NCI-H774 (cell line): ENCODE measurements around the gene MYZAP.
A peak's percentile ranks its signal among the peaks of the same experiment; 100 is the strongest.

Source experiments
- DNase-seq: peaks from one replicate; lab custom pipeline; 2025; lab: John Stamatoyannopoulos, UW

The MYZAP gene, protein sequence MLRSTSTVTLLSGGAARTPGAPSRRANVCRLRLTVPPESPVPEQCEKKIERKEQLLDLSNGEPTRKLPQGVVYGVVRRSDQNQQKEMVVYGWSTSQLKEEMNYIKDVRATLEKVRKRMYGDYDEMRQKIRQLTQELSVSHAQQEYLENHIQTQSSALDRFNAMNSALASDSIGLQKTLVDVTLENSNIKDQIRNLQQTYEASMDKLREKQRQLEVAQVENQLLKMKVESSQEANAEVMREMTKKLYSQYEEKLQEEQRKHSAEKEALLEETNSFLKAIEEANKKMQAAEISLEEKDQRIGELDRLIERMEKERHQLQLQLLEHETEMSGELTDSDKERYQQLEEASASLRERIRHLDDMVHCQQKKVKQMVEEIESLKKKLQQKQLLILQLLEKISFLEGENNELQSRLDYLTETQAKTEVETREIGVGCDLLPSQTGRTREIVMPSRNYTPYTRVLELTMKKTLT

DNA sequence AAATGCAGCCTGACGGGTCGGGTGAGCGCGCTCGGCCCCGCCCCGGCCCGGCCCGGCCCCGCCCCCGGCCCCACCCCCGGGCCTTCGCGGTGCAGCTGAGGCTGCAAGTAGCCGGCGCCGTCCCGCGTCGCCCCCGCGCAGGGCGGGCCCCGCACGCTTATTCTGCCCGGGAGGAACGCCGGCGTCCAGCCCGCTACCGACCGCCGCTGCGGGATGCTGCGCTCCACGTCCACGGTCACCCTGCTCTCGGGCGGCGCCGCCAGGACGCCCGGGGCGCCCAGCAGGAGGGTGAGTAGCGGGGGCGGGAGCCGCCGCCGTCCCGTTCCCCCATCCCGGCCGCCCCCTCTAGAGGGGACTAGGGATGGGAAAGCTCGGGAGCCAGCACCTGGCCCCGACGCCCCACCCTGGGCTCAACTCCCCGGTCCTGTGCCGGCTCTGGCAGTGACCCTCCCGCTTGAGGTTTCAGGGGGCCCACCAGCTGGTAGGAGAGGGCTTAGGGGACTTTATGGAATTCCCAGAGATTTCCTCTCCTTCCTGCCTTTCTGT, at the start of gene MYZAP:
Gene MYZAP, plus strand, starts transcription at position 83 of the 546 bp plus-strand sequence. Its CDS starts 131 bp downstream, at position 214.
- DNase-seq, result peak; percentile 9

DNA sequence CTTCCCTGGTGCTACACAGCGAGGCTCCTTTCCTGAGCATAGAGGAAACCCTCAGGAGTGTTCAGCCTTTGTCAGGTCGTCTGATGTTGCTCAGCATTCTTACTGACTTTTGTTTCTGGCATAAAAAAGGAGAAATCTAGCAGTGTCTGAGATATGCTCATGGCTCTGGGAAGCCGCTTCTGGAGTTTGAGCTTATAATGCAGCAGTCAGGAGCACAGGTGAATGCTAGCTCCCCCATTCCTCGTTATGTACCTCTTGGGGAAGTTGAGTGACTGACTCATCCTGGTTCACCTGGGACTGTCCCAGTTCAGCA, 49.2 kb upstream of the MYZAP start:
- DNase-seq, result no peak

DNA sequence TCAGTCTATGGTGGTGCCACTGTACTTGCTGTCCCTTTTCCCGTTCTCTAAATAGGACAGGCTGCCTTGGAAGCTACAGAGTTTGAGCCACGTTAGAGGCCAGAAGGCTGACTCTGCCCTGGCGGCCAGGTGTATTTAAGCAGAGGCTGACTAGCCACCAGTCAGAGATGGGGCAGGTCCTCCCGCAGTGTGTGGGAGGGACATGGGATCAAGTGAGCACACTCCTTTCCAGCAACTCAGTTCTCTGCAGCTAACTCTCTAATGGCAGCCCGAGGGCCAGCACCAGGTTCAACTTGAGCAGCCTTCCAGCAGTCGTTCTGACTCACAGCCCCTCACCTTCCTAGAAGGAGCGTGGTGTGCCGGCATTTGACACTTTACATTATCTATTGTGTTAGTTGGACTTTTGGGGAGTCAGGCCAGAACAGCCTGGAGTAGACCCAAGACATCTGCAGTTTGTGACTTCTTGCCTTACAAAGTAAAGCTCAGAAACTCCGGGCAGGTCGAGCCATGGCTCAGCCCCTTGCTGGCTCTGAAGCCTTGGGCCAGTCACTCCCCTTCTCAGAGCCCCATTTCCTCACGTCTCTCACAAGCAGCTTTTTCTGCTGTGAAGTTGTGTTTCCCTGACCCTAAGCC, 46.7 kb upstream of the MYZAP start:
- DNase-seq, result no peak

DNA sequence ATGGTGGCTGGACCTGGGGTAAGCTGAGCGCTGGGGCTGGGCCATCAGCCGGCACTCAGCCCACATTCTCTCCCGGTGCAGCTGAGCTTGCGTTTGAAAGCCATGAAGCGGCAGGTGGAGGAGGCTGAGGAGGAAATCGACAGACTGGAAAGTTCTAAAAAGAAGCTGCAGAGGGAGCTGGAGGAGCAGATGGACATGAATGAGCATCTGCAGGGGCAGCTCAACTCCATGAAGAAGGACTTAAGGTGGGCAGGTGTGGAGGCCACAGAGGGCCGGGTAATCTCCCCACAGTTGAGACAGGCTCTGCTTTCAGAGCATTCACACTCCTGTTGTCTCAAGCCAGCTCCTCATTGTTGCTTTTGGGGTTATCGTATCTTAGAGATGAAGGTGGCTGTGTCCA, 45.7 kb upstream of the MYZAP start:
- DNase-seq, result no peak

DNA sequence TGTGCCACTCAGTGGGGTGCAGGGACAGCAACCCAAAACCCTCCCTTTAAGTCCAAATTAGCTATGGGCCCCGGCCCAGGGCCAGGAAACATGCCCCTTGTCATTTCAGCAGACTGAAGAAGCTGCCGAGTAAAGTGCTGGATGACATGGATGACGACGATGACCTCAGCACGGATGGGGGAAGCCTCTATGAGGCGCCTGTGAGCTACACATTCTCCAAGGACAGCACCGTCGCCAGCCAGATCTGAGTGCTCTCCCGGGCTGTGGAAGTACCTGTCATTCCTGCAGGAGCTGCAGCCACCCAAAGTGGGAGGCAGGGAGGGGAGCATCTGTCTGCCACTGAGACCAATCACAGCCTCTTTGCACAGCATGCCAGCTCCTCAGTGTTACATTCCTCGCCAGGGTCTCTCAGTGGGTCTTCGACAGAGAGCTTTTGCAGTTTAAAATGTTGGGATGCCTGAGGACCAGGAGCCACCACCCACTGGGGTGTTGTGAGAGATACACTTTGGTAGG, 44.4 kb upstream of the MYZAP start:
- no peak for DNase-seq

DNA sequence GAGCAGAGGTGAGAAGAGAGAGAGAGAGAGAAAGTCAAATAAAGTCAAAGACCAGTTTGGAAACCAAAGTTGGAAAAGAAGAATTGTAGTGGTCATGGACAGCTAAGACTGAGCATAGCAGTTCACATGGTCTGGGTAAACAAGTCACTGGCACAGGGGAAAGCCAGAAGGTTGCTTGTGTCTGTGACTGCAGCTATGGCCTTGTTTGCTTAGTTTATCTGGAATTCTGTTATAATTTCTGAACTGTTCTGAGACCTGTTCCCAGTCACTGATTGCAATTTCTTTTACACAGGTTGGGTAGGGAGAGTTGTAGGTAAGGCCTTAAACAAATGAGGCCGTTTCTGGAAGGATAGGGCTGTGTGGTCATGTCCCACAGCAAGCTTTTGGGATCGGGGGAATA, 43.4 kb upstream of the MYZAP start:
- no peak for DNase-seq

DNA sequence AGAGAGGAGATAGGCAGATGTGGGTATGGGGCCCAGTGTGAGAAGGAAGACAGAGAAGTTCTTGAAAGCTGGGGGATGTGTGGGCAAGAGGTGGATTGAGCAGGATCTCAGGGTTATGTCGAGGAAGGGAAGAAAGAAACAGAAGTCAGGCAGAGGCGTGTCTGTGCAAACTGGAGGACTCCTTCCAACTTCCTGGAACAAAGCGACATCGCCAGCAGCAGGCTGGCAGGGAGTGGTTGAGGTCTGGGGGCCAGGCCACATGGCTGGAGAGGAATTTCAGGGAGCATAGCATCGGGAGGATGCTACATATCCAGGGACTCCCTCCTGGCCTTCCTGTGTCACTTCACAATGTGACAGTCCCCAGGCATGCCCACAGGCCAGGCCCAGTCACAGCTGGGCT, 42.9 kb upstream of the MYZAP start:
- DNase-seq, result no peak

DNA sequence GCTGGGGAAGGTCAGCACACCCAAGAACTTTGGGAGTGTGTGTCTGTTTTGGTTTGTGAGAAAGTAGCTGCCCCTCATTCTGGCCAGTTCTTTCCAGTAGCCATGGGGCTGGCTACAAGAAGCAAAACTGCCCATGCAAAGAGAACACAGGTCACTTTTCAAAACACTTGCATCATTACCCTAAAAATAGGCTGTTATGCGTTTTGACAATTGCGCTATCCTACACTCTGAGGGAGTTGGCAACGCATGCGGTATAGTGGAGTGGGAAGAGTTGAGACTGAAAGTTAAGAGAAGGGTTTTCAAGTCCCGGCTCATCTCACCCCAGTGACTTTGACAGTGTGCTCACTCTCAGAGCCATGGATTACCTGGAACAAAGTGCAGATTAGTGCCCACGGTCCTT, 41.8 kb upstream of the MYZAP start:
- no peak for DNase-seq

DNA sequence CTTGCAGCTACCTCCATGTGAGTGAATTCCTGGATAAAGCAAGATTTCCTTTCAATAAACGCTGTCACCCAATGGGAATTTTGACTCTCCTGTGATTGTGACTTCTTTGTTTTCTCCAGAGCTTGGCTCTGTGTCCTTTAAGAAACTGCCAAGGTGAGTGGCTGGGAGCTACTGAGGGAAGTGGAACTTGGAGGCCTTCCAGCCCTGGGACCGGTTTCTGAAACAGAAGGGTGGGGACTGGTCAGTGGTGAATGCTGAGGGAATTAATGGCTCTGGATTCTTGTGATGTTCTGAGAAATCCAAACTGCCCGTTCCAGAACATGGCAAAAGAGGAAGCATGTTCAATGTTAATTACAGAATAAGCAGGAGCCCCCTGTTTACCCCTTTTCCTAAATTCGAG, 41.1 kb upstream of the MYZAP start:
- no peak for DNase-seq

DNA sequence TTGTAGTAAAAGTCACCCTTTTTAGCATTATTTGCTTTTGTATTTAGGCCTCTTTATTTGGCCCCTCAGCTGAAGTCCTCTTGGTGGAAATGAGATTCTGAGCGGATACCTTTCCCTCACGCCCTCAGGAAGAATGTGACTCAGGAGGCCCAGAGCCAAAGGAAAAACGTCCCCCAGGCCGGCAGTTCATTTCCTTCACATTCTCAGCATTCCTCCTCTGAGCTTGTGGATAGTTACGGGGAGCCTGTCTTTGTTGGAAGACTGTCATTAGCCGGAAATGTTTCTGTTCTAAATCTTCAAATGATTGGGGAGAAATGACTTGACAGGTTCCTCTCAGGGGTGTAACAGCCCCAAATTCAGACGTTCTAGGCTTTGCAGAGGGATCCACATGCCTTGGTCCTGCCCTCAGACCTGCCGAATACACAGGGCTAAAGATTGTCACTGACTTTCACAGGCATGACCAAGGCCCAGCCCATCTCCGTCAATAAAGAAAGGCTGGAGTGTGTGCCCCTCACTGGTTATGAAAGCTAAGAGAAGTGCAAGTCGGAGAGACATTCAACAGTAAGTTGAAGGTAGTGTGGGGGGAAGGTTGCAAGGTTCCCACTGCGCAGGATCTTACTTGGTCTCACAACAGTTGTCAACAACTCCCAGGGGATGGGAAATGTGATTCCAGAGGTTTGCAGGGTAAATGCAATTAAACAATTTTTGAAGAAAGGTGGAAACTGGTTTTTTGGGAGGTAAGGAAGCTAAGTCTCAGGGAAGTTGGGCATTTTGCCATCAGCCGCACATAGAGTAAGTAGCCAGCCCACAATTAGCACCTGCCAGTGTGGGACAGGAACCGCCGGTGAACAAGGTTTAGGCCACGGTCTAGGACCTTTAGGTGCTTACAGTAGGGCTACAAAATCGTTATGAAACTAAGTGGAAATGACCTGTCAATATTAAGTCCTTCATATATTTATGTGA, 39.7 kb upstream of the MYZAP start:
- no peak for DNase-seq

DNA sequence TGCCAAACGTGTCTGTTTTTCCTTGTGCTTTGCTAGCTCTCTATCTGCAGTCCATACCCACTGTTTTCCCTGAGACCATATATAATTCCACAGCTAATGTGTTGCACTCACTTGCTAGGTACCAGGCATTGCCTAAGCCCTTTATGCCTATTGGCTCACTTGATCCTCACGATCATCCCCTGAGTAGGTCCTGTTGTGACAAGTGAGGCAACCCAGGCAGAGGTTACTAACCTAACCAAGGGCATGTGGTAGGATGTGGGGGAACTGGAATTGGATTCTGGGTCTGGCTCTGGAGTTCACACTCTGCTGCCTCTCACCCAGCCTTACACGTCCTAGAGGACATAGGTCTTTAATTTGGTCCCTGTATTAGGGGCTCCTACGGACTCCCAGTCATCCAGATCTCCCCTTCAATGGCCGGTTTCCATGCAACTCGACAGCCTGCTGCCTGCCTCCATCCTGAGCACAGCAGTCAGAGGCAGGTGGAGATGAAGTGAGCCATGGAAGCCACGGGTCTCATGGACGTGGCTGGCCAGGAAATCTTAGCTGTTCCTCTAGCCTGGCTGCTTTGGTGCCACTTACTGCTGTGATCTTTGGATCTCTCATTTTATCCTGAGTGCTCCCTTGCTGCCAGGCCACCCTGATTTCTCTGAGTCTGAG, 38.9 kb upstream of the MYZAP start:
- no peak for DNase-seq

DNA sequence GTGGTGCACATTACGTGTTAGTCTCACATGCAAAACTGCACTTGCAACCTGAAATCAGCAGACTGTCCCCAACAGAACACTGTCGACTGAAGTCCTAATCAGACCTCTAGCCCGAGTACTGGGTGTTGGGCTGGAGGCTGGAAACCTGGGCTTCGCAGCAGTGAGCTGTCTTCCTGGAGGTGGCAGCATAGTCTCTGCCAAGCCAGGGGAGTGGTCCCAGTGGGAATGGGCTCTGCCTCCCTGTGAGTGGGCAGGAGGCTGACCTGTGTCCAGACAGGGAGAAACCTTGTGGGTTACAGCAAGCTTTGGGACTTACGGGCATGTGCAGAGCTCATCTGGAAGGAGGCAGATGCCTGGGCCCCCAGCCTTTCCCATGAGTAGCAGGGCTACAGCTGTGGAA, 38.2 kb upstream of the MYZAP start:
- DNase-seq, result no peak

DNA sequence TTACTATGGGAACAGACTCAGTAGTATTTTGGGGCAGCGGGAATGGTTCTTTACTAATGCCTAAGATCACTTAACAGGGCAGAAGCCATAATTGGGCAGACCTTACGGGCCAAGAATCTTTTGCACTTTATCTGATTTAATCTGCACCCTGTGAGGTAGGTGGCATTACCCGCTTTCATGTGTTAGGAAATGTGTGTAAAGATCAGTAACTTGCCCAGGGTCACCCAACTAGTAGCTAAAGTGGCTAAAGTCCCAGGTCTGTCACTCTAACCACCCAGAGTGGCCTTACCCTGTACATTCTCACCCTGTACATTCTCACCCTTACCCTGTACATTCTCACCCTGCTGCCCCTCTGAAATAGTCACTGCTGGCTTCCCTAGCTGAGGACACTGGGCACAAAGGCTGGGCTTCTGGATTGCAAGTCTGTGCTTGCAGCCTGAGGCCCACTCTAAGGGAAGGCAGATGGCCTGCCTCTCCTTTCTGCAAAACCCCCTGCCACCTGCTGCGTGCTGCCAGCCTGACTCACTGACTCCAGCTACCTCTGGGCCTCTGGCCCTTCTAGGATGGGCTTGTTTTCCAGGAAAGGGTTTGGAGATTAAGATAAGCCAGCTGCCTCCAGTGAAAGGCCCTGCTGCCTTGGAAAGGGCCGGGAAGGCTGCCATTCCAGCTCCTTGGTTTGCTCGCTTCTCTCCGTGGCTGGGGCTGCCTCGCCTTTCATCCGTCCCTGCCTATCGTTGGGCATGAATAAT, 37.5 kb upstream of the MYZAP start:
- DNase-seq, result no peak

DNA sequence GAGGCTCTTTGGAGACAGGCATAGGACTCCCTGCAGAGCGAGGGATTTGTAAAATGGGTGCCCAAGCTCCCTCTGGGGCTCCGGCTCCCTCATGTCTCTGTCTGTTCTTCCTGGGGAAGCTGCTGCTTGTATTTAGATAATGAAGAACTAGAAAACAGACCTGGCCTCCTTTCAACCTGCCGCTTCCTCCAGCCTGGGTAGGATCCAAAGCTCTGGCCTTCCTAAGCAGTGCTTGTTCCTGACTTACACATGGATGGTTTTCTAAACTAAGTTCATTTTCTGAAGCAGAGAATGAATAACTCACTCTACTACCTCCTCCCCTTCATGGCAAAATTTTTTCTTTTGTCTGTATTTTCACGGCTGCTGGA, 36.9 kb upstream of the MYZAP start:
- no peak for DNase-seq

DNA sequence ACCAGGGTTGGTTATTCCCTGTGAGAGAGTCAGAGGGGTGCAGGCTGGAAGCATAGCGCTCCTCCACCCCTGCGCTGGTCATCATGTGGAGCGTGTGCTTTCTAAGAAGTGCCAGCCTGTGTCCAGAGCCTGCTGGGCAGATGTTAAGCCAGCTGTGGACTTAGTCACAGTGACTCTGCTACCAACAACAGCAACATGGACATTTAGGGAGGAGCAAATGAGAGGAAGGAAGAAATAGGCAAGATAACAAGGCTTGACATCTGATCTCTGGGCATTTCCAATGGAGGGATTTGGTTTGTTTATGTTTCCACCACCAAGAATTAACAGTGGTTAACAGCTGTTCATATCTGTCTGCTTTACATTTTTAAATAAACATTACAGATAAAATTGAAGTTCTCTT, 36.4 kb upstream of the MYZAP start:
- no peak for DNase-seq

DNA sequence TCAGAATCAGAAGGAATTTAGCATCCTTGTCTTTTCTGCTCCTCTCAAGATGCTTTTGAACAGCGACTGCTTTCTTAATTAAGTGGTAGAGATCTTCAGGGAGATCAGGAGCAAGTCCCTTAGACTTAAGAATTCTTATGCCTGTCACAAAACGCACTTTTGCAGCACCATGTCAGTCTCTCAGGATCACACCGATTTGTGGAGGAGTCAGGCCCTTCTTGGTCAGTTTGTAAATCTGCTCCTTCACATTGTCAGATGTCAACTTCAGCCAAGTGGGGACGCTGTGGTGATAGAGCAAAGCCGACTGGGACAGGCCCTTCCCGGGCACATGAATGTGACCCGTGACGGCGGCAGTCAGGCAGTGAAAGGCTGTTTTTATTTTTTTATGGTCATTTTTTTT, 35.7 kb upstream of the MYZAP start:
- DNase-seq, result no peak

DNA sequence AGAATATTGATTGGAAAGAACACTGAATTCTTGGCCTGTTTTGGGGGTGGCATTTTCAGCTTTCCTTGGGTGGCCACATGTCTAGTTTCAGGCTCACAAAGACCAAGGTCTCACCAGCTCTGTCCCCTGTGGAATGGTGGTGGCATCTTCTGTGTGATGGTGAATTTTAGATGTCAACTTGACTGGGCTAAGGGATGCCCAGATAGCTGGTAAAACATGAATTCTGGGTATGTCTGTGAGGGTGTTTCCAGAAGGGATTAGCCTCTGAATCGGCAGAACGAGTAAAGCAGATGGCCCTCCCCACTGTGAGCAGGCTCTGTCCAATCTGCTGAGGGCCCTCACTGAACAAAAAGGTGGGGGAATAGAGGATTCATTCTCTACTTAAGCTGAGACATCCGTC, 34.4 kb upstream of the MYZAP start:
- DNase-seq, result no peak

DNA sequence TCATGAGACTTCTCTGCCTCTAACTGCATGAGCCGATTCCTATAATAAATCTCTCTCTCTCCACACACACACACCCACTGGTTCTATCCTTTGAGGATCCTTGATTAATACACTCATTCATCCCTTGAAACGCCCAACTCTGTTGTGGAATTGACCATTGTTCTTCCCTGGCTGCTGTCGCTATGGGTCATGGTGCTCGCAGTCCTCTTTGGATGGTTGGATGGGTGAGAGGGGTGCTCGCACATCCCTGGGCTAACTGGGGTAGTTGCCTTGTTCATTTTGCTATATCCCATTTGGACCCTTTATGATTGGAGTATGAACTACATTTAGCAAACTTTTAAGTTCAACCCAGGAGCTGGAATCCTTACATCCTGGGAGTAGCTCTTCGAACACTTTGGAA, 33.9 kb upstream of the MYZAP start:
- no peak for DNase-seq

DNA sequence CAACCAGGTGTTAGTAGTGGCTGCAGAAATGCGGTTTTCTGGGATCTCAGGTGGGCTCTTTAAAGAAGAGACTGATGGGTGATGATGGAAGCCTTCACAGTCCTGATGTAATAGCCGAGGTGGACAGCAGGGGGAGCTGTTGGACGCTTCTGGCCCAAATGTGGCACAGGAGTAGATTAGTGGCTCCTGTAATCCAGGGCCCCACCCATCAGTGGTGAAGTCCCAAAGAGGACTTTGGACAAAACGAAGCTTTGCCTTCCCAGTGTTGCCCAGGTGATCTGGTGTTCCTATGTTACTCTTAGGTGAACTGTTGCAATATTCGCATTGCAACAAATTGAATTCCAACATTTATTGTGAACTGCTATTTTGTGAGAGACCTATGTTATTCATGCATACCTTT, 31.8 kb upstream of the MYZAP start:
- DNase-seq, result peak; percentile 26

DNA sequence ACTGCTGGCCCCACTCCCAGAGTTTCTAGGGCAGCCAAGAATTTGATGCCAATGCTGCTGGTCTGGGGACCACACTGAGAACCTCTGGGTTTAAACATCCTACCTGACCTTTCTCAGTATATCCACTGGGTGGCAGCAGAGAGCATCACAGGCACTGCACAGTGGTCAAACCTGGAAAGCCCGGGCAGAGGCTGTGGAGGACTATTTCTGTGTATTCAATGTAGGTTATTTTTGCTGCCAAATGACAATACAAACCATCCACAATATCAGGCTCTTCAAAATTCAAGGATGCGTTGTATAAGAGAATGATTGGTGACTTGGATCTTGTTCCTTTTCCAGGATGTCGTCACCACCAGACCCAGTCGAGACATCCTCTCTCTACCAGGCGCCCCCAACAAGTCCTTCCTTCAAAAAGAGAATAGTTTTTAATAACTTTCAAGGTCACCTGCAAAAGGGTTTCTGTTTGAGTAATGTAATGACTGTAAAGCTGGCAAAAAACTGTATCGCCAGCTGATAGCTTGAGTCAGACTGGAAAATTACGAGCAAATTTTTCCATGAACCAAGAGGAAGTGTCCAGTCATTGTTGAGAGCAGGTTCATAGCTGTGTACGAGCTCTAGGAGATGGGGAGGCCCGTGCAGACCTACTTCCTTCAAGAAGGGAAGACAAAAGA, 30.5 kb upstream of the MYZAP start:
- DNase-seq, result peak; percentile 8
